Measurements from ENCODE around the gene SMS.
A peak's percentile ranks its signal among the peaks of the same experiment; 100 is the strongest.
"Not testable (repeated sequence)": the region's sequence is repeated elsewhere in the genome, so short reads cannot be mapped to it uniquely, and the experiment has no call there.

Gene SMS

GRCh38 chrX:21952624-21953023 lies 12.1 kb downstream of the SMS start:
- DNase-seq = no peak

GRCh38 chrX:21953195-21953830 lies 12.8 kb downstream of the SMS start:
- DNase-seq = not testable (repeated sequence)

GRCh38 chrX:21955403-21956189 lies 15.1 kb downstream of the SMS start:
- DNase-seq = no peak

DNA sequence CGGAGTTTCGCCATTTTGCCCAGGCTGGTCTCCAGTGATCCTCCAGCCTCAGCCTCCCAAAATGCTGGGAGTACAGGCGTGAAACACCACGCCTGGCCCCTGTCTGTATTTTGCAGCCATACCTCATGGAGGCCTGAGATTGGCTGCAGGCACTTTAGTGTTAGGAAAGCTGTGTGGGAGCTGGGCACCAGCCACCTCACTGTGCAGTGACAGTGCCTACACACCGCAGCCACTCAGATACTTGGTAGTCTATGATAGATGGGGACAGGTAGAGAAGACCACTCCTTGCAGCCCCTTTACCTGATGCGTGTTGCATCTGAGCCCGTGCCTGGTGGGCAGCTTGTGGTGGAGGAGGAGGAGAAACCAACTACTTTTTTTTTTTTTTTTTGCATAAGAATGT lies 16.3 kb downstream of the SMS start:
- no peak for DNase-seq

DNA sequence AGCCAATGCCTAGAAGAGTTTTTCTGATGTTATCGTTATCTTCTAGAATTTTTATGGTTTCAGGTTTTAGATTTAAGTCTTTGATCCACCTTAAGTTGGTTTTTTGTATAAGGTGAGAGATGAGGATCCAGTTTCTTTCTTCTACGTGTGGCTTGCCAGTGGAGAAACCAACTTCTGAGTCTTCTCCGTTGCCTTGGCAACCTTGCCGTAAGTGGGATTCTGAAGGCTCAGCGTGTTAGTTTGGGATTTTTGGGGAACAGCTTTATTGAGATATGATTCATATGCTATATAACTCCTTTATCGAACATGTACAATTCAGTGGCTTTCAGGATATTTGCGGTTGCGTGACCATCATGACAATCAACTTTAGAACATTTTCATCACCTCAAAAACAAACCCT lies 17.7 kb downstream of the SMS start:
- no peak for DNase-seq

- DNase-seq = no peak
Measured at GRCh38 chrX:21958916-21959315, 18.4 kb downstream of the SMS start.

GRCh38 chrX:21959362-21960051 lies 19.0 kb downstream of the SMS start:
- DNase-seq = no peak

DNA sequence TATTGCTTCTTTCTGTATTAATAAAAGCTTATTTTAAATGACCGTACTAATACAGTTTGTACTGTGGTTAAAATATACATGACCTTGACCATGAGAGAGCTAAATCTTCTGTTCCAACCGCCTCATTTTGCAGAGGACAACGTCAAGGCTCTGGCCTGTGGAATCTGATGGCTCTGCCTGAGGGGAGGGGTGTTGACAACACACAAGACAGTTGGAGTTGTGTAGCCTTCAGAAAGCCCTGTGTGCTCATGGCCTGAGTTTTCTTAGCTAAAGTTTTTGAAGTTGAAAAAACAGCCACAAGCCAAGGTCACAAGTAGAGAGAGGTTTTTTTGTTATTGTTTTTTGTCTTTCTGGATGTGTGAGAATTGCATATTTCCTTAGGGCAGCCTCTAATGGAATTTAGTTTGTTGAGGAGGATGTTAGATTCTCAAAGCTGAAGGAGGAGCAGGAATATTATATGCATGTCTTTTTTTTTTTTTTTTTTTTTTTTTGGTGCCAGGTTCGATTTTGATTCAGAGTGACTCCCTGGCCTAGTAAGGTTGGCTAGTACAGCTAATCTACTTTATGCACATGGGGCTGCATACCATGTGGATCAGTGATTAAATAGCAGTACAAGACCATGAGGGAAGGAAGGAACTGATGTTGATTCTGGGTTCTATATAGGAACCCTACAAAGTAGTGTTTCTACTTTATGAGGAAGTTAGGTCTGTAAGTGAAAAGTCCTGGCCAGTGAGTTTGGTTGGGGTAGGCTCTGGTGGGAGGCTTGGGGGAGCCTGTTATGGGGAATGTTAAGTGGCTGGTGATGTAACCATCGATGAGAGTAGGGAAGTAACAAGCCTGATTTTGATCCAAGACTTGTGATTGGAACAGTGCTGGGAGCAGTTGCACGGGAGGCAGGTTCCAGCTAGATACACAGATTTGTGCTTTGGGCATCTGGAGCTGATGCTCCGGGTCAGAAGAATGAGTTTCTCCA lies 20.3 kb downstream of the SMS start:
- no peak for DNase-seq

GRCh38 chrX:21962361-21962760 lies 21.9 kb downstream of the SMS start:
- DNase-seq = no peak

GRCh38 chrX:21963269-21963668 lies 22.8 kb downstream of the SMS start:
- no peak for DNase-seq

DNA sequence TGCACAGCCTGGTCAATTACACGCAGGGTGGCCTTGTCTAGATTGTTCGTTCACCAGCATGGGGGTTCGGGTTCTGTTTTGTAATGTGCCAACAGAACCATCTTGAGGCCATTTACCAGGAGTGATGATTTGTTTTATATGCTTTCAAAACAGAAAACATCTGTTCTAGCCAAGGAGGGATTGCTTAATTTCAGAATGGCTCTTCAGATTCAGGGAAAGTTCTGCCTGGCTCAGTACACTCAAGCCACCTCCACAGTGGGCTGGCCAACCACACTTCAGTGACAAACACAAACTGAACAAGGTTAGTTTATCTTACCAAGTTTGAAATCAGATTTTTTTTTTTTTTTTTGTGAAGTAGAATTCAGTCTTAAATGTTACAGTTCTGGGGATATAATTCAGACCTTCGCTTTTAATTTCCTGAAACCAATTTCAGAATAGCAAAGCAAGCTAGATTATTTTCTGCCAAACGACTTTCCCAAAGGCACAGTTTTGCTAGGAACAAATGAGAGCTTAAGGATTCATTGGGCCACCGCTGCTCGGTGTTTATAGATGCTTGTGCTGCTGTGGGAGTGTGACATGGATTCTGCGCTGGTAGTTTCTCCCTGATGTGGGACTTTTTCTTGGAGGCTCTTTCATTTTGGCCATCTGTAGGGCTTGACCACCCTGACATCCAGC lies 23.4 kb downstream of the SMS start:
- DNase-seq = no peak

DNA sequence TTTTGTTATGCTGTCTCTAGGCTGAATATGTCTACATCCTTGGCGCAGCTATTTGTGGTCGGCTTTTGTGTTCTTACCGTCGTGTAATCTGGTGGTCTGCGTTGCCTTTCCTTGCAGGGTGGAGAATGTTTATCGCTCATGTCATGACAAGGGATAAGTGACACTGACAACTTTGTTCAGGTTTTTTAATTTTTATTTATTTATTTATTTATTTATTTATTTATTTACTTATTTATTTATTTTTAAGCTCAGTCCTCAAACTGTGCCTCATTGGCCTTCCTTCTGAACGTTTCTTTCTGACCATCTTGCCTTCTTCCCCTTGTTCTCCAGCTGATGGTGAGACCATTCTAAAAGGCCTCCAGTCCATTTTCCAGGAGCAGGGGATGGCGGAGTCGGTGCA lies 26.4 kb downstream of the SMS start:
- DNase-seq = no peak

GRCh38 chrX:21968333-21968732 lies 27.8 kb downstream of the SMS start:
- no peak for DNase-seq

DNA sequence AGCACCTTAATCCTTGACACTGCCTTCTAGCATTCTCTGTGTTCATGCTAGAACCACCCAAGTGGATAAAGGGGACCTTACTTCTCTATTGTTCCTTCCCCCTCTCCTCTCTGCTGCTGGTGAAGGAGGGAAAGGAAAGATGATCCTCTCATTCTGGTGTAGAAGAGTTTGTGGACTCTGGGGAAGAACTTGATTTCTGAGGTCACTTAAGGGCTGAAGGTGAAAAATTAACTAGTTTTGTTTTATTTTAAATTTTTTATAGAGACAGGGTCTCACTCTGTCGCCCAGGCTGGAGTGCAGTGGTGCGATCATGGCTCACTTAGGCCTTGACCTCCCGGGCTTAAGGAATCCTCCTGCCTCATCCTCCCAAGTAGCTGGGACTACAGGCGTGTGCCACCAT lies 29.8 kb downstream of the SMS start:
- DNase-seq = no peak

GRCh38 chrX:21972046-21972445 lies 31.5 kb downstream of the SMS start:
- DNase-seq = no peak

- no peak for DNase-seq
Measured at GRCh38 chrX:21972721-21973120, 32.2 kb downstream of the SMS start.

DNA sequence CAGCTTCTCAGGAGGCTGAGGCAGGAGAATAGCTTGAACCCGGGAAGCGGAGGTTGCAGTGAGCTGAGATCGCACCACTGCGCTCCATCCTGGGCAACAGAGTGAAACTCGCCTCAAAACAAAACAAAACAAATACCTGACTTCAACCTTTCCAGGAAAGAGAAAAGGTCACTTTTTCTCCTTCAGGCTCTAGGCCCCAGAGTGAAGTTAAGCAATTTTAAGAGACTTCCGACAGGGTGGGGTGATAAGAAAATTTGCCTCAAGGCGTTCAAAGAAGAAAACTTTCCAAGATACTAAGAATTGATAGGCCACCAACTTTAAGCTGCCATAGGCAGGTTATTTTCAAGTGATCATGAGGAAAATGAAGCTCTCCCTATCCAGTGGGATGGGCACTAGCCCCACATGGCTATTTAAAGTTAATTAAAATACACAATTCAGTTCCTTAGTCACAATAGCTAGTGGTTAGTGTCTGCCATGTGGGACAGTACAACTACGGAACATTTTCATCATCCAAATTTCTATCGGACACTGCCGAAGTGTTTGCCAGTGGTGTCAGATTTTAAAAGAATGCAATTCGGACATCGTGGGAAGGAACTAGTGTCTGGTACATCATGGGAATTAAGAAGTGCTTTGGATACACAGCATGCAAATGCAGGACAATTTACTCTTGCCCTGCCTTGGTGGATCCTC lies 33.0 kb downstream of the SMS start:
- DNase-seq = no peak

GRCh38 chrX:21974011-21974385 lies 33.5 kb downstream of the SMS start:
- no peak for DNase-seq

DNA sequence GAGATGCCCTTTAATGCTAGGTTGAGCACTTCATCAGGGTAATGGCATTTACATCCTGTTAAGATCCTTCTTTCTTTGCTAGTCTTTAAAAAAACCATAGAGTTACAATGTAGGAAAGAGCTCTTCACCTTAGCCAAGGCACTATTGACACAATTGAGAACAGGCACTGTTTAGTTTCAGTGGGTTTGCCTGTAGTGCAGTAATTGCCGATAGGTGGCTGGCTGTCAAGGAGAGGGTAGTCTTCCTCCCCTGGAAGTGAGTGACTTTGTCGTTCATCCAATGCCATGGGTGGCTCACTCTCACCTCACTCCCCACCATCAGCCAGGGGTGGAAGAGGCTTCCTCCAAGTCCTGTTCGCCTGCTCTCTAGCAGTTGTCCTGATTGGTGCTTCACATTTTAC lies 34.7 kb downstream of the SMS start:
- DNase-seq = no peak

- peak; percentile 1 for DNase-seq
Measured at GRCh38 chrX:21975812-21976211, 35.3 kb downstream of the SMS start.

DNA sequence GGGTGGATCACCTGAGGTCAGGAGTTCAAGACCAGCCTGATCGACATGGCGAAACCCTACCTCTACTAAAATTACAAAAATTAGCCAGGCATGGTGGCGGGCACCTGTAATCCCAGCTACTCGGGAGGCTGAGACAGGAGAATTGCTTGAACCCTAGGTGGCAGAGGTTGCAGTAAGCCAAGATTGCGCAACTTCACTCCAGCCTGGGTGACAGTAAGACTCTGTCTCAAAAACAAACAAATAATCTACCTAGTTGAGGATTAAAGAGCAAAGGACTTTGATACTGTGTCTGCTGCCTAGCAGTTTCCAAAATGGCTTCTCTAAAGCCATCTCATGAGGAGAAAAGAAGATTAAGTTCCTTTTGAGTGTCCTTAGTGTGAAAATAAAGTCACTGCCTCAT lies 37.8 kb downstream of the SMS start:
- DNase-seq = no peak

- DNase-seq = no peak
Measured at GRCh38 chrX:21982311-21982710, 41.8 kb downstream of the SMS start.
